Heart right ventricle (tissue), 16 donors: ENCODE measurements around the gene STARD10. TPM values are rescaled to one million over a fixed set of nuclear protein-coding genes. Genes with fewer than 3 reads are reported as not detected.

Experiments
- ATAC-seq, 8 donors: fragments of 200-7000 bp; cut with Tn5 transposase; one replicate each; pipeline ENCODE4 v1.9.1; 2020; ENCODE audit warnings: mild to moderate bottlenecking in 8 of 8, moderate library complexity in 8 of 8, moderate number of reproducible peaks in 1 of 8
- DNase-seq, 2 donors: peaks; one replicate each; pipeline ENCODE4 v3.0.0-alpha.2; 2020
- H3K27ac ChIP-seq, 10 donors: fragments of 200-600 bp; sonication (generic) in 2 of 10; one replicate each; pipeline versions ENCODE4 v1.5.0 to v1.8.0; 2020 to 2022; ENCODE audit warnings: mild to moderate bottlenecking in 3 of 10
- H3K27me3 ChIP-seq, 7 donors: fragments of 200-600 bp; one replicate each; pipeline ENCODE4 v1.8.0; 2021 to 2022; ENCODE audit warnings: mild to moderate bottlenecking in 2 of 7
- H3K36me3 ChIP-seq, 9 donors: fragments of 200-600 bp; sonication (generic) in 1 of 9; one replicate each; pipeline versions ENCODE4 v1.5.0 to v1.8.0; 2020 to 2022; ENCODE audit warnings: mild to moderate bottlenecking in 2 of 9
- H3K4me1 ChIP-seq, 9 donors: fragments of 200-600 bp; sonication (generic) in 1 of 9; one replicate each; pipeline versions ENCODE4 v1.5.0 to v1.8.0; 2020 to 2022; ENCODE audit warnings: mild to moderate bottlenecking in 4 of 9
- H3K4me3 ChIP-seq, 10 donors: fragments of 200-600 bp; sonication (generic) in 2 of 10; one replicate each; pipeline versions ENCODE4 v1.5.0 to v1.8.0; 2020 to 2022; ENCODE audit warnings: mild to moderate bottlenecking in 7 of 10, moderate library complexity in 2 of 10
- H3K9me3 ChIP-seq, 11 donors: fragments of 200-600 bp in 10 of 11; sonication (generic) in 2 of 11; one replicate each; pipeline versions ENCODE4 v1.5.0 to v1.8.0; 2013 to 2022; ENCODE audit warnings: mild to moderate bottlenecking in 2 of 11, control low read depth in 1 of 11, moderate library complexity in 1 of 11
- WGBS, 2 donors: extraction: QIAGEN DNeasy Blood & Tissue Kit; methylation state at CpG; one replicate each; pipeline ENCODE4 v1.1.7; 2013; ENCODE audit warnings: inconsistent platforms in 1 of 2; 5-methylcytosine and 5-hydroxymethylcytosine counted together
- intact Hi-C, 10 donors: fragments of 100-400 bp; cut with DNase I; formaldehyde crosslinking; loops; one replicate each; pipeline versions ENCODE4 v1.11.1 to v1.14.2; 2022
- polyA plus RNA-seq, 2 donors: library from polyadenylated mRNA; stranded (reverse); fragments of 200-250 nt; gene quantifications; one replicate each; pipeline ENCODE4 v1.2.3, GENCODE V29; 2013
- total RNA-seq, 10 donors: library from RNA; stranded (reverse); fragmentation: NEBNext Ultra II Directional in 3 of 10; extraction: Animal tissue kit (Norgen Biotek cat#: 25700) in 3 of 10; gene quantifications; one replicate each; pipeline versions ENCODE4 v1.2.1 to v1.2.4, GENCODE V29; 2021 to 2023
- TF ChIP-seq, protein P1 (sequence below), 9 donors: fragments of 200-600 bp; sonication (generic) in 2 of 9; IDR thresholded peaks; one replicate each; pipeline versions ENCODE4 v1.5.0 to v1.8.0; 2021 to 2022; ENCODE audit warnings: antibody characterized with exemption in 9 of 9, mild to moderate bottlenecking in 5 of 9, moderate library complexity in 1 of 9
- donor health status: Arrhythmogenic right ventricular cardiomyopathy.
- donor health status: ischemic (EF 13 %, LVEDD 7.1; RV severe dilation, severe dysfunction).
- donor health status: healthy with polysubstance abuse.
- donor health status: DM: no; HTN: yes; CAD: no.
- donor health status: DM: no; HTN: no; CAD: no.
- donor health status: ischemic (EF 25% LVEDD 6.9; RV normal size, moderate dysfunction).
- donor health status: ischemic (EF 25% LVEDD 5.7; RV mildly dilated, moderate dysfunction).
- donor health status: healthy.
- donor health status: DM: yes; HTN: yes; CAD: no.
- donor health status: Ischemic cardiomyopathy.
- donor health status: ischemic (EF 35%, LVEDD 5.7; RV mildly dilated, moderate dysfunction).
- donor health status: nonischemic (EF 11% LVEDD 7.7; RV severe dilation, severe dysfunction).
- donor health status: DM: yes; HTN: yes; CAD: no.
- donor health status: PGD.
- donor health status: ischemic (EF 29% LVEDD 5.4; RV normal size, mild dysfunction).
- donor health status: nonischemic (EF 23%, LVEDD 6.1; RV moderate dilation, normal function).

The STARD10 gene
- total and polyA plus RNA-seq, 12 donors: 36.1 to 291 (median 51.3) TPM

DNA sequence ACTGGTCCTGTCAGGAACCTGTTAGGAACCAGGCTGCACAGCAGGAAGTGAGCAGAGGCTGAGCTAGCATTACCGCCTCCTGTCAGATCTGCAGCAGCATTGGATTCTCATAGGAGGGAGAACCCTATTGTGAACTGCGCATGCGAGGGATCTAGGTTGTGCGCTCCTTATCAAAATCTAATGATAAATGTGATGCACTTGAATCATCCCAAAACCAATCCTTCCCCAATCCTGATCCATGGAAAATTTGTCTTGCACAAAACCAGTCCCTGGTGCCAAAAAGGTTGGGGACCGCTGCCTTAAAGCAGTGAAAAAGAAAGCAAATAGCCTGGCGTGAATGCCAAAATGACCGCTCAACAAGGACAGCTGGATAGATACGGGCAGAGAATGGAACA is 39.7 kb downstream of the STARD10 start:
- intact Hi-C loops: loop anchor here in 1 of 10 donors (2.0 kb wide), 1 partner anchor 19 kb away; no protein-coding TSS in a partner anchor
- H3K4me3 ChIP-seq: no peak overlapping the region
- ATAC-seq (no peak), DNase-seq (no peak)
- no peaks in the 10 kb centered on the region for H3K9me3 ChIP-seq
- H3K27me3 ChIP-seq: no peaks in the 10 kb centered on the region
- peaks cover 4 to 46% (median 25%) of the 10 kb centered on the region in 9 donors for H3K4me1 ChIP-seq
- TF ChIP-seq, protein P1, sequence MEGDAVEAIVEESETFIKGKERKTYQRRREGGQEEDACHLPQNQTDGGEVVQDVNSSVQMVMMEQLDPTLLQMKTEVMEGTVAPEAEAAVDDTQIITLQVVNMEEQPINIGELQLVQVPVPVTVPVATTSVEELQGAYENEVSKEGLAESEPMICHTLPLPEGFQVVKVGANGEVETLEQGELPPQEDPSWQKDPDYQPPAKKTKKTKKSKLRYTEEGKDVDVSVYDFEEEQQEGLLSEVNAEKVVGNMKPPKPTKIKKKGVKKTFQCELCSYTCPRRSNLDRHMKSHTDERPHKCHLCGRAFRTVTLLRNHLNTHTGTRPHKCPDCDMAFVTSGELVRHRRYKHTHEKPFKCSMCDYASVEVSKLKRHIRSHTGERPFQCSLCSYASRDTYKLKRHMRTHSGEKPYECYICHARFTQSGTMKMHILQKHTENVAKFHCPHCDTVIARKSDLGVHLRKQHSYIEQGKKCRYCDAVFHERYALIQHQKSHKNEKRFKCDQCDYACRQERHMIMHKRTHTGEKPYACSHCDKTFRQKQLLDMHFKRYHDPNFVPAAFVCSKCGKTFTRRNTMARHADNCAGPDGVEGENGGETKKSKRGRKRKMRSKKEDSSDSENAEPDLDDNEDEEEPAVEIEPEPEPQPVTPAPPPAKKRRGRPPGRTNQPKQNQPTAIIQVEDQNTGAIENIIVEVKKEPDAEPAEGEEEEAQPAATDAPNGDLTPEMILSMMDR (IDR thresholded peaks at IDR 0.05): no peak
- H3K36me3 ChIP-seq: peaks cover 0 to 18% (median 0%) of the 10 kb centered on the region in 9 donors
- no peak overlapping the region for H3K27ac ChIP-seq
- 92 to 97% methylated on average over 8 of the region's 8 CpGs for WGBS, 2 donors

DNA sequence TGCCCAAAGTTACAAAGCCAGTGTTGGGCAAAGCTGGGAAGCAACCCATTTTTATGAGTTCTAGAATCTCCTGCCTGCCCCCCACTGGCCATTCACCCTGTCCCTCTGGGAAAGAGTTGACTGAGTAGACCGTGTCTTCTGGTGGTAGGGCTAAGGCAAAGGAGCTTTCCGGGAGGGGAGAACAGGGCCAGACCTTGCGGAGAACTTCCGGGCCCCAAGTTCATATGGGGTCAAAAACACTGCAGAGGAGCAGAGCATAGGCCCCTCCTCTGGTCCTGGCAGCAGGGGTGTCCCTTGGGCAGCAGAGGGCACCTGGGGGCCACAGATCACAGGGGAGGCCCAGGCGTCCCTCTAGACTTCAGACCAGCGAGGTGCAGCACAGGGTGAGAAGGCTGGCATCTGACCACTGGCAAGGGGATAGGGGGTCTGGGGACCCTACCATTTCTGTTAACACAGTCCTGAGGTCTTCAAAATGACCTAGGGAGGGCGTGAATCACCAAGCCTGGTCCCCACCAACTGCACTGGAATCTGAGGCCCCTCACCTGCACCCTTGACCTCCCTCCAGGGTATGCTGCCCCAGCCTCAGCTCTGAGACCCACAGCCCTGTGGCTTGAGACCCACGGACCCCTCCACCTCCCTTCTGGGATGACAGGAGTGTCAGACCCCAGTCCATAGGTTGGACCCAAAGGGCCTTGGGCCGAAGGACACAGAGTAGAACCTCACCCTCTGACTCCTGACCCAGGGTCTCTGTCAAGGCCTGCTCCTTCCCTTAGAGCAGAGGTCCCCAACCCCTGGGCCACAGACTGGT is 40.3 kb downstream of the STARD10 start:
- H3K27me3 ChIP-seq: no peaks in the 10 kb centered on the region
- peak in 3 of 8 donors; percentile 14 to 17 (median 15) for ATAC-seq
- no peak overlapping the region for H3K27ac ChIP-seq
- H3K4me3 ChIP-seq: peak overlapping the region in 1 of 10 donors; percentile 58
- TF ChIP-seq, protein P1 (IDR thresholded peaks at IDR 0.05): peak in 2 of 9 donors; percentile 13 to 25
- intact Hi-C loops: loop anchor here in 1 of 10 donors (2.0 kb wide), 1 partner anchor 19 kb away; no protein-coding TSS in a partner anchor
- no peak for DNase-seq
- H3K9me3 ChIP-seq: no peaks in the 10 kb centered on the region
- peaks cover 0 to 18% (median 0%) of the 10 kb centered on the region in 9 donors for H3K36me3 ChIP-seq
- H3K4me1 ChIP-seq: peaks cover 4 to 40% (median 22%) of the 10 kb centered on the region in 9 donors
- 89% methylated on average over 9 of the region's 9 CpGs for WGBS, 2 donors

DNA sequence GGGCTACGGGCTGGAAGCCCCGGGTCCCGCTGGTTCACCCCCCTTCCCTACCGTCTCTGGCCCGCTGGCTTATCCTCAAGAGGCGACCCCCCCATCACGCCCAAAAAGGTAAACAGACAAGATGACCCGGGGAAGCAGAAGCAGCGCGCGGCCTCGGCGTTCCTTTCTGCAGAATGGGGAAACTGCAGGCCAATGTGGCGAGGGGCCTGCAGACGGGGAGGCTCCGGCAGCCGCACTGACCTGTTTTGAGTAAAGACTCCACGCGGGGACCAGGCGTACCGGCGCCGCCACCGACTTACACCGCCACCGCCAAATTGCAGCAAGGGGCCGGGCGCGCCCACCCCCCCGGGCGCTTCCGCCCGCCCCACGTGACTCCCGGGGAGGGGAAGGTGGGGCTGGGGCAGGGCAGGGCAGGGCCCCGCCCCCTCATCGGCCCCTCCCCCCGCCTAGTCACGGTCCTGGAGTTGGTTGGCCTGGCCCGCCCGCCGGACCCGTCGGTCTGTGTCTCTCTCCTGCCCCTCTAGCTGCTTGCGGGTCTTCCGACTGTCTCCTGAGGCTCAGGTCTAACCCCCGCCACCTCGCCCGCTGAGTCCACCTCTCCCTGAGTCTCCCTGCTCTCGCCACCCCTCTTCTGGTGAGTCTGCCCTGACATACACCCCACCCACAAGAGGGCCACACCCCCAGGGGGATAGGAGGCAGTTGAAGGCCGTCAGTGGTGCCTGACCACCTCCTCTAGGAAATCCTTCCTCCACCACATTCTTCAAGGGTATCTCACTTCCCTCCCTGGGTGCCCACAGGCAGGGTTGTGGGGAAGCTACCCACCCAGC is 41.5 kb downstream of the STARD10 start, which contains the start of gene ARAP1:
TSS of gene ARAP1 (minus strand) at position 321 of the 827 bp plus-strand sequence. CDS start 25,280 bp downstream, outside the sequence.
- Histone ChIP-seq H3K27me3 (no peaks in the 10 kb centered on the region), H3K4me3 (peak within 1 kb of the TSS; percentile 56 to 88 (median 64)), H3K27ac (peak within 1 kb of the TSS in 9 of 10 donors; percentile 11 to 75 (median 52)), H3K9me3 (no peaks in the 10 kb centered on the region), H3K4me1 (peaks cover 4 to 36% (median 22%) of the 10 kb centered on the region in 9 donors), H3K36me3 (peaks cover 0 to 12% (median 0%) of the 10 kb centered on the region in 9 donors)
- TF ChIP-seq, protein P1 (IDR thresholded peaks at IDR 0.05): peak in 1 of 9 donors; percentile 22
- peak; percentile 90 to 95 (median 94) for ATAC-seq
- intact Hi-C loops: no loop called here
- peak; percentile 69 to 78 for DNase-seq
- WGBS, 2 donors: 2 to 3% methylated on average over 51 of the region's 51 CpGs
